Mucosa of rectum (tissue), 2 donors: ENCODE results near the gene ZNF101.
A peak's percentile ranks its signal among the peaks of the same experiment; 100 is the strongest.

Source experiments
- H3K27ac ChIP-seq, 2 donors: one replicate each; pipeline ENCODE4 v1.7.0; 2013; ENCODE audit warnings: inconsistent platforms in 2 of 2, low read depth in 2 of 2, low read length in 2 of 2
- H3K27me3 ChIP-seq, 2 donors: one replicate each; pipeline ENCODE4 v1.7.0; 2013; ENCODE audit warnings: low read length in 2 of 2; ENCODE audit not compliant: control insufficient read depth in 2 of 2, insufficient read depth in 2 of 2
- H3K36me3 ChIP-seq, 2 donors: one replicate each; pipeline ENCODE4 v1.7.0; 2013; ENCODE audit warnings: low read length in 2 of 2; ENCODE audit not compliant: control insufficient read depth in 2 of 2, insufficient read depth in 2 of 2
- H3K4me1 ChIP-seq, 2 donors: one replicate each; pipeline ENCODE4 v1.7.0; 2013; ENCODE audit warnings: low read length in 2 of 2, mild to moderate bottlenecking in 1 of 2; ENCODE audit not compliant: control insufficient read depth in 2 of 2, insufficient read depth in 2 of 2
- H3K4me3 ChIP-seq, 2 donors: one replicate each; pipeline ENCODE4 v1.7.0; 2013; ENCODE audit warnings: low read length in 2 of 2
- H3K9ac ChIP-seq, 2 donors: one replicate each; pipeline ENCODE4 v1.7.0; 2013; ENCODE audit warnings: low read length in 2 of 2, low read depth in 1 of 2, mild to moderate bottlenecking in 1 of 2
- H3K9me3 ChIP-seq, 2 donors: one replicate each; pipeline ENCODE4 v1.7.0; 2013; ENCODE audit warnings: low read length in 2 of 2; ENCODE audit not compliant: control insufficient read depth in 2 of 2
- donor health status: healthy.
- donor health status: Normal muscosa, but diverticular disease.

Gene ZNF101

GRCh38 chr19:19704836-19705235, 36.2 kb downstream of the ZNF101 start:
- no peak overlapping the region for H3K9ac ChIP-seq
- no peak overlapping the region for H3K27ac ChIP-seq
- H3K27me3 ChIP-seq: no peaks in the 10 kb centered on the region
- H3K9me3 ChIP-seq: peaks cover 38 to 40% of the 10 kb centered on the region in 2 donors
- H3K4me1 ChIP-seq: no peaks in the 10 kb centered on the region
- H3K4me3 ChIP-seq: no peak overlapping the region
- no peaks in the 10 kb centered on the region for H3K36me3 ChIP-seq

DNA sequence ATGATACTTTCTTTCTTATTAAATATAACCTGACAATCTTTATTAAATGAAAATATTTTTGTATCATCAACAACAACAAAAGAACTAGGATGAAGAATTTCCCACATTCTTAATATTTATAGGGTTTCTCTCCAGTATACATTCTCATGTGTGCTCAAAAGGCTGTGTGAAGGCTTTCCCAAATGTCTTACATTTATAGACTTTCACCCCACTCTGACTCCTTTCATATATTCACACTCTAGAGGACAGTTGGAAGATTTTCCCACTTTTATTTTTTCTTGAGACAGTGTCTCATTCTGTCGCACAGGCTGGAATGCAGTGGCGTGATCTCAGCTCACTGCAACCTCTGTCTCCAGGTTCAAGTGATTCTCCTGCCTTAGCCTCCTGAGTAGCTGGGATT, 41.9 kb downstream of the ZNF101 start:
- Histone ChIP-seq H3K9me3 (peaks cover 72 to 75% of the 10 kb centered on the region in 2 donors), H3K27ac (no peak overlapping the region), H3K9ac (no peak overlapping the region), H3K4me1 (no peaks in the 10 kb centered on the region), H3K27me3 (no peaks in the 10 kb centered on the region), H3K4me3 (no peak overlapping the region), H3K36me3 (peaks cover 27 to 36% of the 10 kb centered on the region in 2 donors)

GRCh38 chr19:19711306-19711933, 42.8 kb downstream of the ZNF101 start:
- Histone ChIP-seq H3K36me3 (peaks cover 27 to 36% of the 10 kb centered on the region in 2 donors), H3K27me3 (no peaks in the 10 kb centered on the region), H3K9me3 (peaks cover 79 to 80% of the 10 kb centered on the region in 2 donors), H3K4me3 (peak overlapping the region in 1 of 2 donors; percentile 4), H3K4me1 (no peaks in the 10 kb centered on the region), H3K9ac (no peak overlapping the region), H3K27ac (no peak overlapping the region)

- Histone ChIP-seq H3K9ac (no peak overlapping the region), H3K4me1 (no peaks in the 10 kb centered on the region), H3K27me3 (no peaks in the 10 kb centered on the region), H3K36me3 (peaks cover 33 to 36% of the 10 kb centered on the region in 2 donors), H3K27ac (no peak overlapping the region), H3K4me3 (no peak overlapping the region), H3K9me3 (peaks cover 80 to 81% of the 10 kb centered on the region in 2 donors)
These were observed 43.5 kb downstream of the ZNF101 start for GRCh38 chr19:19711934-19712828.

DNA sequence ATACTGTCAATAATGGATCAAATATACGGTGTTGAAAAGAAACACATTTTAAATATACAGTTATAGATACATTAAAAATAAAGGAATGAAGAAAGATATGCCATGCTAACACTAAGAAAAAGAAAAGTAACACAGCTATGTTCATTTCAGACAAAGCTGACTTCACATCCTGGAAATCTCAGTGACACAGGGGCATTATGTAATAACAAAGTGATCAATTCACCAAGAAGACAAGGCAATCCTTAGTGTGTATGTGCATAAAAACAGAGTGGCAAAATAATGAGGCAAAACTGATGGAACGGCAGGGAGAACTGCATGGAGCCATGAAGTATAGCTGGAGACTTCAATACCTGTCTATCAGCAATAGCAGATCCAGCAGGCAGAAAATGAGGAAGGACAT, 51.2 kb downstream of the ZNF101 start:
- Histone ChIP-seq H3K9me3 (peaks cover 33 to 51% of the 10 kb centered on the region in 2 donors), H3K27me3 (no peaks in the 10 kb centered on the region), H3K36me3 (peaks cover 0 to 6% of the 10 kb centered on the region in 2 donors), H3K4me3 (no peak overlapping the region), H3K4me1 (no peaks in the 10 kb centered on the region), H3K9ac (no peak overlapping the region), H3K27ac (no peak overlapping the region)

GRCh38 chr19:19721896-19722295, 53.3 kb downstream of the ZNF101 start:
- H3K27ac ChIP-seq: no peak overlapping the region
- peaks cover 16 to 38% of the 10 kb centered on the region in 2 donors for H3K9me3 ChIP-seq
- H3K4me1 ChIP-seq: no peaks in the 10 kb centered on the region
- H3K36me3 ChIP-seq: peaks cover 3% of the 10 kb centered on the region in 2 donors
- no peaks in the 10 kb centered on the region for H3K27me3 ChIP-seq
- H3K9ac ChIP-seq: no peak overlapping the region
- H3K4me3 ChIP-seq: no peak overlapping the region

DNA sequence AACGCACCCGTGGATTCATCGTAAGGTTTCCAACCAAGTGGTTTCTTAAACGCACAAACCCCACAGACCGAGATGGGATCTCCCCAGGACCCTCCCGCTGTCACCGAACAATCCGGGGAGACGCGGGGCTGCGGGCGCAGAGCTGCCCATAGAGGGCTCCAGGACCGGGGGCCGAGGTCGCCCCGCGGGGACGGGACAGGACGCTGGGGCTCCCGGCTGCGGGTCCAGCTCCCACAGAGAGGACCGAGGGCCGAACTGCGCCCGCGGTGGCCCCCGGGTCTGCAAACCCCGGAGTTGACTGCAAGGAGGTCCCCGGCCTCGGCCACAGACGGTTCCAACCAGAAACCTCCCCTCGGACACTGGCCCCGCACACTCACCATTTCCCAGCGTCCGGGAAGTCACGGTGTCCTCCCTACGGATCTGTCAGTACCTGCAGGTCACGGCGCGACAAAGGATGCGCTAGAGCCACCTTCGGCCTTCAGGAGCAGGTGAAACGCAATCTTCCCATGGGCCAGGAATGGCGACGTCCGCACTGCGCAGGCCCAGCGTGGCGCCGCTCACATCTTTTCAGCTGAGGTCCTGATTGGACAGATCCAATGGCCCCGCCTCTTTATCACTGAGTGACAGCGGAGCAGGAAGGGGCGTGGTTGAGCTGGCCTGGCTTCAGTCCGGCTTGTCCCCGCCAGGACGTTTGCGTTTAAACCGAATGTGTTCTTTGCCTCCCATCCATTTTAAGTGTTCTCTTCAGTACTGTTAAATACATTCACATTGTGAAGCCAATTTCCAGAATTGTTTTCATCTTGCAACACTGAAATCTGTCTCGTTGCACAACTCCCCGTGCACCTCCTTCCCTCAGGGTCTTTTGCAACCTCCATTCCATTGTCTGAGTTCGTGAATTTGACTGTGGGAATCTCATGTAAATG, 64.2 kb downstream of the ZNF101 start, which contains the start of gene ZNF14:
Gene ZNF14, minus strand, starts transcription at position 534 of the 923 bp plus-strand sequence. Its CDS starts 154 bp downstream, at position 380.
- Histone ChIP-seq H3K4me3 (peak within 1 kb of the TSS; percentile 95 to 98), H3K27ac (peak within 1 kb of the TSS; percentile 62 to 75), H3K9ac (peak within 1 kb of the TSS; percentile 82 to 95), H3K9me3 (peaks cover 3 to 7% of the 10 kb centered on the region in 2 donors), H3K4me1 (peaks cover 0 to 7% of the 10 kb centered on the region in 2 donors), H3K36me3 (peaks cover 0 to 2% of the 10 kb centered on the region in 2 donors), H3K27me3 (no peaks in the 10 kb centered on the region)
